Neutrophil (primary cell): ENCODE data around the gene CDC42BPB.

Experiments used
- H3K27ac ChIP-seq: fragments of 200-600 bp; sonication (generic); 2 replicates; pipeline ENCODE4 v1.5.1; 2016; ENCODE audit warnings: mild to moderate bottlenecking, moderate library complexity
- H3K27me3 ChIP-seq: fragments of 200-600 bp; sonication (generic); 2 replicates; pipeline ENCODE4 v1.6.0; 2016; ENCODE audit warnings: mild to moderate bottlenecking
- H3K36me3 ChIP-seq: fragments of 200-600 bp; sonication (generic); 2 replicates; pipeline ENCODE4 v1.5.1; 2017
- H3K4me1 ChIP-seq, 2 experiments: fragments of 200-600 bp in 1 of 2; sonication (generic) in 1 of 2; 1 replicate in 1 of 2; 2 replicates in 1 of 2; pipeline versions ENCODE4 v1.5.1 to v1.6.1; 2013 to 2016; ENCODE audit warnings: low read depth in 1 of 2, low read length in 1 of 2, mild to moderate bottlenecking in 1 of 2, moderate library complexity in 1 of 2; ENCODE audit not compliant: control insufficient read depth in 1 of 2, insufficient read depth in 1 of 2
- H3K4me3 ChIP-seq, 2 experiments: fragments of 200-600 bp in 1 of 2; sonication (generic) in 1 of 2; 1 replicate in 1 of 2; 2 replicates in 1 of 2; pipeline ENCODE4 v1.5.1; 2013 to 2016; ENCODE audit warnings: low read depth in 1 of 2, low read length in 1 of 2, mild to moderate bottlenecking in 1 of 2, moderate library complexity in 1 of 2
- H3K9me3 ChIP-seq: fragments of 200-600 bp; sonication (generic); 2 replicates; pipeline ENCODE4 v1.5.1; 2016
- CTCF ChIP-seq: fragments of 200-600 bp; sonication (generic); IDR thresholded peaks from 2 replicates; pipeline ENCODE4 v1.5.1; 2016; ENCODE audit warnings: antibody characterized with exemption

CDC42BPB gene

GRCh38 chr14:102883554-102883953 lies 173.8 kb downstream of the CDC42BPB start:
- TF ChIP-seq CTCF = no peak
- no peak overlapping the region for H3K27ac ChIP-seq
- no peaks in the 10 kb centered on the region for H3K9me3 ChIP-seq
- H3K4me3 ChIP-seq = no peak overlapping the region
- no peaks in the 10 kb centered on the region for H3K27me3 ChIP-seq
- H3K36me3 ChIP-seq = peaks cover 92% of the 10 kb centered on the region
- H3K4me1 ChIP-seq = no peaks in the 10 kb centered on the region

GRCh38 chr14:102883089-102883541 lies 174.2 kb downstream of the CDC42BPB start:
- Histone ChIP-seq H3K4me1 (no peaks in the 10 kb centered on the region), H3K27ac (no peak overlapping the region), H3K36me3 (peaks cover 92% of the 10 kb centered on the region), H3K9me3 (no peaks in the 10 kb centered on the region), H3K4me3 (no peak overlapping the region), H3K27me3 (no peaks in the 10 kb centered on the region)
- TF ChIP-seq CTCF = no peak
